PC-9 (cell line): Measurements from ENCODE around the gene ALG12.

Source experiments
- CTCF ChIP-seq: fragments of 200-600 bp; sonication (generic); conservative IDR thresholded peaks from 2 replicates; pipeline ENCODE4 v1.6.1; 2017; ENCODE audit warnings: mixed run types, antibody characterized with exemption, mild to moderate bottlenecking, moderate library complexity
- EZH2 ChIP-seq: fragments of 200-600 bp; sonication (generic); IDR thresholded peaks from 2 replicates; pipeline ENCODE4 v1.8.0; 2017; ENCODE audit warnings: antibody characterized with exemption, low read depth

- no peak for TF ChIP-seq CTCF
- TF ChIP-seq EZH2 = no peak
Measured at GRCh38 chr22:49858827-49859226, 59.4 kb downstream of the ALG12 start.
